ENCODE measurements around the gene CATSPER4.

The CATSPER4 gene

DNA sequence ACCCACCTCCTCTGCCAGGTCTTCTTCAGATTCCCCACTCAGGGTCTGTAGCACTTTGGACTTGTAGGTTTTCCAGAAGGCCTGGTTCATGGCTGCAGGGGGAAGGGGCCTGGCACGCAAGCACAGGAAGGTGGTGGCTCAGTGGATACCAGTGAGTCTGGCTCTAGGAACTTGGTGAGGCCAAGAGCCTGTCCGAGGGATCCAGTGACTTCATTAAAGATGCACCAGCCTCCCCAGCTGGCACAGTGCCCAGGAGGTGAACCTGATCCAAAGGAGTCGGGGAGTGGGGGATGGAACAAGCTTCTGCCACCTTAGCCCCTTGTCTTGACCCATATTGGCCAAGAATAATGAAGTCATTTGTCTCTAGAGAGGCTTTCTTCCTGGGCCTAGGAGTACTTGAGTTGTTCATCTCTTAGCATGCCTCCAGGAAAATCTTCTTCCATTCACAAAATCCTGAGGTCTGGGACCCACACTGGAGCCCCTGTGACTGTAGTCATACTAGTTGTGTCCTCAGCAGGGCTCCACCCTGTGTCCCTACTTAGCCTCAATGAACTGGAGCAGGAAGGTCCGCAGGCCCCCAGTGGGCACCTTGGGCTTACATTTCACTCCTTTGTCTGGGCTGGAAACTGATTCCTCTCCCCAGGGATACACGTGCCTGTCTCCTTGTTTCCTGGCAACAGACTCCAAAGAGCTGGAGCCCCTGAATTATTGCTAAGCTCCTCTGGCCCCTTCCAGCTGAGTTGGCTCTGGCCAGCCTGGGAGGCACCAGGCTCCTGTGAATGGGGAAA is 21.8 kb upstream of the CATSPER4 start, which contains the start of gene C1orf232:
Gene C1orf232, minus strand, starts transcription at position 554 of the 788 bp plus-strand sequence. Its CDS starts 464 bp downstream, at position 90.
- TF ChIP-seq EP300 (IDR thresholded peaks at IDR 0.05; ENCODE audit: borderline replicate concordance) (no peak), EGR1 (IDR thresholded peaks at IDR 0.05) (no peak), TCF12 (IDR thresholded peaks at IDR 0.05; ENCODE audit: low read depth) (no peak), FOXM1 (IDR thresholded peaks at IDR 0.05; ENCODE audit: borderline replicate concordance, low read depth) (no peak), NFIC (IDR thresholded peaks at IDR 0.05) (peak; percentile 46; the same call in 1 of the 2 replicates), CEBPB (IDR thresholded peaks at IDR 0.05) (no peak), TEAD4 (IDR thresholded peaks at IDR 0.05) (no peak), ZBTB7A (IDR thresholded peaks at IDR 0.05; ENCODE audit: low read depth) (0 out of 2 replicates have a peak, but pooled peaks have one; percentile 10)

DNA sequence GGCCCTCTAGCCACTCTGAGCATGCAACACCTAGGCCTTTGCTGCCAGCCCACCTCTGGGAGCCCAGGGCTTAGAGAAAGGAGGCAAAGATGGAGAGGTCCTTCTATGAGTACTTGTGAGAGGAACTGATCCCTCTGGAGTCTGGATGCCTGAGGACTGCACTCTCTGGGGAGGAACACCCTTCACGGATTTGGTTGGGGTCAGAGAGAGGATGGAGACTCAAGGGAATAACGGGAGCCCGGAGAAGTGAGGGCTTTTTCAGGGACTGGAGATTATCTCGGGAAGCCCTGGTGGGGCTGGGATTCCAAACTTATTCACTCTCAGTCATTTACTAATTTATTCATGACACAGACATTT is 21.2 kb upstream of the CATSPER4 start:
- no peak for TF ChIP-seq EGR1 (IDR thresholded peaks at IDR 0.05)
- TF ChIP-seq YY1 (IDR thresholded peaks at IDR 0.05; ENCODE audit: low read depth): no peak
- TF ChIP-seq CREB1 (IDR thresholded peaks at IDR 0.05; ENCODE audit: low read depth): no peak
- TF ChIP-seq, protein P1, sequence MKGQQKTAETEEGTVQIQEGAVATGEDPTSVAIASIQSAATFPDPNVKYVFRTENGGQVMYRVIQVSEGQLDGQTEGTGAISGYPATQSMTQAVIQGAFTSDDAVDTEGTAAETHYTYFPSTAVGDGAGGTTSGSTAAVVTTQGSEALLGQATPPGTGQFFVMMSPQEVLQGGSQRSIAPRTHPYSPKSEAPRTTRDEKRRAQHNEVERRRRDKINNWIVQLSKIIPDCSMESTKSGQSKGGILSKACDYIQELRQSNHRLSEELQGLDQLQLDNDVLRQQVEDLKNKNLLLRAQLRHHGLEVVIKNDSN (IDR thresholded peaks at IDR 0.05): no peak
- TF ChIP-seq TAF1 (IDR thresholded peaks at IDR 0.05; ENCODE audit: low read depth): no peak
- TF ChIP-seq, protein P2, sequence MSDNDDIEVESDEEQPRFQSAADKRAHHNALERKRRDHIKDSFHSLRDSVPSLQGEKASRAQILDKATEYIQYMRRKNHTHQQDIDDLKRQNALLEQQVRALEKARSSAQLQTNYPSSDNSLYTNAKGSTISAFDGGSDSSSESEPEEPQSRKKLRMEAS (IDR thresholded peaks at IDR 0.05): no peak
- no peak for TF ChIP-seq TEAD4 (IDR thresholded peaks at IDR 0.05)
- TF ChIP-seq, protein P3, sequence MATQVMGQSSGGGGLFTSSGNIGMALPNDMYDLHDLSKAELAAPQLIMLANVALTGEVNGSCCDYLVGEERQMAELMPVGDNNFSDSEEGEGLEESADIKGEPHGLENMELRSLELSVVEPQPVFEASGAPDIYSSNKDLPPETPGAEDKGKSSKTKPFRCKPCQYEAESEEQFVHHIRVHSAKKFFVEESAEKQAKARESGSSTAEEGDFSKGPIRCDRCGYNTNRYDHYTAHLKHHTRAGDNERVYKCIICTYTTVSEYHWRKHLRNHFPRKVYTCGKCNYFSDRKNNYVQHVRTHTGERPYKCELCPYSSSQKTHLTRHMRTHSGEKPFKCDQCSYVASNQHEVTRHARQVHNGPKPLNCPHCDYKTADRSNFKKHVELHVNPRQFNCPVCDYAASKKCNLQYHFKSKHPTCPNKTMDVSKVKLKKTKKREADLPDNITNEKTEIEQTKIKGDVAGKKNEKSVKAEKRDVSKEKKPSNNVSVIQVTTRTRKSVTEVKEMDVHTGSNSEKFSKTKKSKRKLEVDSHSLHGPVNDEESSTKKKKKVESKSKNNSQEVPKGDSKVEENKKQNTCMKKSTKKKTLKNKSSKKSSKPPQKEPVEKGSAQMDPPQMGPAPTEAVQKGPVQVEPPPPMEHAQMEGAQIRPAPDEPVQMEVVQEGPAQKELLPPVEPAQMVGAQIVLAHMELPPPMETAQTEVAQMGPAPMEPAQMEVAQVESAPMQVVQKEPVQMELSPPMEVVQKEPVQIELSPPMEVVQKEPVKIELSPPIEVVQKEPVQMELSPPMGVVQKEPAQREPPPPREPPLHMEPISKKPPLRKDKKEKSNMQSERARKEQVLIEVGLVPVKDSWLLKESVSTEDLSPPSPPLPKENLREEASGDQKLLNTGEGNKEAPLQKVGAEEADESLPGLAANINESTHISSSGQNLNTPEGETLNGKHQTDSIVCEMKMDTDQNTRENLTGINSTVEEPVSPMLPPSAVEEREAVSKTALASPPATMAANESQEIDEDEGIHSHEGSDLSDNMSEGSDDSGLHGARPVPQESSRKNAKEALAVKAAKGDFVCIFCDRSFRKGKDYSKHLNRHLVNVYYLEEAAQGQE (IDR thresholded peaks at IDR 0.05; ENCODE audit: low read depth): no peak
- TF ChIP-seq TCF12 (IDR thresholded peaks at IDR 0.05; ENCODE audit: low read depth): no peak
- no peak for TF ChIP-seq RAD21 (IDR thresholded peaks at IDR 0.05; ENCODE audit: low read depth)
- TF ChIP-seq FOXM1 (IDR thresholded peaks at IDR 0.05; ENCODE audit: borderline replicate concordance, low read depth): no peak
- TF ChIP-seq CEBPB (IDR thresholded peaks at IDR 0.05): no peak
- no peak for TF ChIP-seq EP300 (IDR thresholded peaks at IDR 0.05; ENCODE audit: borderline replicate concordance)
- no peak for TF ChIP-seq ZBTB7A (IDR thresholded peaks at IDR 0.05; ENCODE audit: low read depth)
- TF ChIP-seq NFIC (IDR thresholded peaks at IDR 0.05): no peak

DNA sequence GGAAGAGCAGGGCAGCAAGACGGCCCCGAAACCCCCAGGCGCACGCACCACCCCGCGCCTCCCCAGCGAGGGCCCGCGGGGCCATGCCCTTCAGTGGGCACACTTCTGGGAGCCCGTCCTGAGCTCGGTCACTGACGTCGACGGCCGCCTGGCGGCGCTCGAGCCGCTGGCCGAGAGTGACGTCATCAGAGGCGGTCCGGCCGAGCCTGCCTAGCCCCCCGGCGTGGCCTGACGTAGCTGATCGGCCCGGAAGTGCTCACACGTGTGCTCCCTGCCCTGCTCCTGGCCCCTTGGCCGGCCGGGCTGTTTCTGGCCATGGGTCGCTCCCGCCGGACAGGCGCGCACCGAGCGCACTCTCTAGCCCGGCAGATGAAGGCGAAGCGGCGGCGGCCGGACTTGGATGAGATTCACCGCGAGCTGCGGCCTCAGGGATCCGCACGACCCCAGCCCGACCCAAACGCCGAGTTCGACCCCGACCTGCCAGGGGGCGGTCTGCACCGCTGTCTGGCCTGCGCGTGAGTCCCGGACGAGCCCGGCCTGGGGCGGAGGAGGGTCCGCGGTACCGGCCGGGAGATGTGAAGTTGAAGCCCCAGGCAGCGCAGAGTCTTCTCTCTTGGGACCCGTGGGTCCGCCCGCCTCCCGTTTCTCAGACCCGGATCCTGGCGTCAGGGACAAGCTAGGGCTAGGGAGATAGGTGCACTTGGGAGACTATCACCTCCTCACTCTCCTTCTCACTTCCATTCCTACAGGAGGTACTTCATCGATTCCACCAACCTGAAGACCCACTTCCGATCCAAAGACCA is 20.5 kb upstream of the CATSPER4 start, which contains the start of gene ZNF593:
Gene ZNF593, plus strand, starts transcription at position 240 of the 803 bp plus-strand sequence. Its CDS starts 76 bp downstream, at position 316.
- TF ChIP-seq TEAD4 (IDR thresholded peaks at IDR 0.05) (0 out of 2 replicates have a peak, but pooled peaks have one; percentile 13), EP300 (IDR thresholded peaks at IDR 0.05; ENCODE audit: borderline replicate concordance) (no peak), TCF12 (IDR thresholded peaks at IDR 0.05; ENCODE audit: low read depth) (peak; percentile 56; the same call in 1 of the 2 replicates), RAD21 (IDR thresholded peaks at IDR 0.05; ENCODE audit: low read depth) (peak; percentile 47), TAF1 (IDR thresholded peaks at IDR 0.05; ENCODE audit: low read depth) (peak; percentile 67; the same call in 1 of the 2 replicates), CEBPB (IDR thresholded peaks at IDR 0.05) (no peak), FOXM1 (IDR thresholded peaks at IDR 0.05; ENCODE audit: borderline replicate concordance, low read depth) (no peak), NFIC (IDR thresholded peaks at IDR 0.05) (peak; percentile 36; the same call in 1 of the 2 replicates), EGR1 (IDR thresholded peaks at IDR 0.05) (no peak), CREB1 (IDR thresholded peaks at IDR 0.05; ENCODE audit: low read depth) (peak; percentile 97), ZBTB7A (IDR thresholded peaks at IDR 0.05; ENCODE audit: low read depth) (no peak; the same call in none of the 2 replicates), YY1 (IDR thresholded peaks at IDR 0.05; ENCODE audit: low read depth) (0 out of 2 replicates have a peak, but pooled peaks have one; percentile 8)
- TF ChIP-seq, protein P2 (IDR thresholded peaks at IDR 0.05): peak; percentile 98
- TF ChIP-seq, protein P1 (IDR thresholded peaks at IDR 0.05): peak; percentile 71
- TF ChIP-seq, protein P3 (IDR thresholded peaks at IDR 0.05; ENCODE audit: low read depth): no peak

DNA sequence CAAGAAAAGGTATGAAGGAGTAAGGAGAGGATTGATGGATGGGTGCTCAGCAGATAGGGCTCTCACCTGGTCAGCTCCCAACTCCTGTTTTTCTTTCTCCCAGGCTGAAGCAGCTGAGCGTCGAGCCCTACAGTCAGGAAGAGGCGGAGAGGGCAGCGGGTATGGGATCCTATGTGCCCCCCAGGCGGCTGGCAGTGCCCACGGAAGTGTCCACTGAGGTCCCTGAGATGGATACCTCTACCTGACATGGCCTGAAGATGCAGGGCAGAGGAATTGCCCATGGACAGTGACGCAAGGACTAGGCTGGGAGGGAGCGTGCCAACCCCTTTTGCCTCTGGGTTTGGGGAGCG is 20.0 kb upstream of the CATSPER4 start:
- TF ChIP-seq EP300 (IDR thresholded peaks at IDR 0.05; ENCODE audit: borderline replicate concordance): no peak
- no peak for TF ChIP-seq CEBPB (IDR thresholded peaks at IDR 0.05)
- TF ChIP-seq TAF1 (IDR thresholded peaks at IDR 0.05; ENCODE audit: low read depth): no peak
- TF ChIP-seq ZBTB7A (IDR thresholded peaks at IDR 0.05; ENCODE audit: low read depth): no peak
- TF ChIP-seq TCF12 (IDR thresholded peaks at IDR 0.05; ENCODE audit: low read depth): no peak
- TF ChIP-seq, protein P1 (IDR thresholded peaks at IDR 0.05): no peak
- TF ChIP-seq, protein P3 (IDR thresholded peaks at IDR 0.05; ENCODE audit: low read depth): no peak
- TF ChIP-seq, protein P2 (IDR thresholded peaks at IDR 0.05): no peak
- no peak for TF ChIP-seq TEAD4 (IDR thresholded peaks at IDR 0.05)
- no peak for TF ChIP-seq YY1 (IDR thresholded peaks at IDR 0.05; ENCODE audit: low read depth)
- TF ChIP-seq EGR1 (IDR thresholded peaks at IDR 0.05): no peak
- no peak for TF ChIP-seq CREB1 (IDR thresholded peaks at IDR 0.05; ENCODE audit: low read depth)
- TF ChIP-seq NFIC (IDR thresholded peaks at IDR 0.05): no peak
